PC-3 (cell line): ENCODE data around the gene CDK5RAP2. TPM values are rescaled to one million over a fixed set of nuclear protein-coding genes. Genes with fewer than 3 reads are reported as not detected.

ENCODE experiments used
- ATAC-seq: fragments of 200-7000 bp; cut with Tn5 transposase; 2 replicates; pipeline ENCODE4 v1.9.1; 2020; ENCODE audit warnings: mild to moderate bottlenecking, moderate library complexity
- BruUV-seq: library from RNA; stranded (reverse); fragments of 400-500 nt; replicated peaks from 2 replicates; lab custom pipeline; 2021; lab: Mats Ljungman, UMichigan
- CTCF ChIA-PET: fragments of 300-600 bp; sonication (Branson Sonifier 250); formaldehyde crosslinking; loops from one replicate; lab custom pipeline; 2022; ENCODE audit warnings: antibody characterized with exemption; lab: Charles Lee
- POLR2A ChIA-PET: fragments of 300-600 bp; sonication (Branson Sonifier 250); formaldehyde crosslinking; loops from one replicate; lab custom pipeline; 2022; ENCODE audit warnings: antibody characterized with exemption; ENCODE audit not compliant: unreplicated experiment; lab: Charles Lee
- DNase-seq: peaks from one replicate; pipeline ENCODE4 v3.0.0-alpha.2; 2015
- H2AFZ ChIP-seq: fragments of 300-600 bp; sonication (generic); 2 replicates; pipeline ENCODE4 v1.6.0; 2016; ENCODE audit warnings: antibody characterized with exemption, low read length
- H3F3A ChIP-seq: fragments of 300-600 bp; sonication (generic); one replicate; pipeline ENCODE4 v1.6.0; 2017; ENCODE audit warnings: antibody characterized with exemption, low read length, control low read depth, mild to moderate bottlenecking; ENCODE audit not compliant: unreplicated experiment
- H3K27ac ChIP-seq: fragments of 300-600 bp; sonication (generic); 2 replicates; pipeline ENCODE4 v1.5.1; 2016; ENCODE audit warnings: mild to moderate bottlenecking, low read length
- H3K27me3 ChIP-seq: fragments of 300-600 bp; sonication (generic); 2 replicates; pipeline ENCODE4 v1.6.1; 2016; ENCODE audit warnings: low read length, mixed read lengths
- H3K36me3 ChIP-seq: fragments of 300-600 bp; sonication (generic); 2 replicates; pipeline ENCODE4 v1.6.1; 2016; ENCODE audit warnings: low read depth, mixed run types, low read length, mixed read lengths
- H3K4me1 ChIP-seq: fragments of 300-600 bp; sonication (generic); 2 replicates; pipeline ENCODE4 v1.5.1; 2016; ENCODE audit warnings: low read length; ENCODE audit not compliant: insufficient read depth
- H3K4me2 ChIP-seq: fragments of 300-600 bp; sonication (generic); 2 replicates; pipeline ENCODE4 v1.6.0; 2016; ENCODE audit warnings: low read length
- H3K4me3 ChIP-seq: fragments of 300-600 bp; sonication (generic); 2 replicates; pipeline ENCODE4 v1.5.1; 2016; ENCODE audit warnings: mild to moderate bottlenecking, low read length, mixed read lengths
- H3K79me2 ChIP-seq: fragments of 300-600 bp; sonication (generic); 2 replicates; pipeline ENCODE4 v1.6.1; 2017; ENCODE audit warnings: low read length, mixed read lengths
- H3K9ac ChIP-seq: fragments of 300-600 bp; sonication (generic); 2 replicates; pipeline ENCODE4 v1.6.0; 2016; ENCODE audit warnings: mild to moderate bottlenecking, low read length
- H3K9me2 ChIP-seq: fragments of 300-600 bp; sonication (generic); replicated peaks from 2 replicates; pipeline ENCODE4 v1.6.1; 2016; ENCODE audit warnings: mixed run types, low read length, mixed read lengths
- H3K9me3 ChIP-seq: fragments of 300-600 bp; sonication (generic); 2 replicates; pipeline ENCODE4 v1.6.1; 2016; ENCODE audit warnings: low read length, mixed read lengths
- H4K20me1 ChIP-seq: fragments of 300-600 bp; sonication (generic); 2 replicates; pipeline ENCODE4 v1.6.1; 2016; ENCODE audit warnings: low read length, mixed read lengths
- CTCF ChIP-seq: fragments of 300-600 bp; sonication (generic); conservative IDR thresholded peaks from 2 replicates; pipeline ENCODE4 v1.5.1; 2017; ENCODE audit warnings: antibody characterized with exemption, low read depth, mild to moderate bottlenecking, low read length
- EZH2 ChIP-seq: fragments of 300-600 bp; sonication (generic); IDR thresholded peaks from one replicate; pipeline ENCODE4 v1.6.1; 2017; ENCODE audit warnings: antibody characterized with exemption, mild to moderate bottlenecking, low read length; ENCODE audit not compliant: unreplicated experiment
- EZH2phosphoT487 ChIP-seq: fragments of 300-600 bp; sonication (generic); IDR thresholded peaks from 2 replicates; pipeline ENCODE4 v1.6.1; 2018; ENCODE audit warnings: mild to moderate bottlenecking, antibody characterized with exemption, low read length, borderline replicate concordance
- intact Hi-C: fragments of 100-400 bp; cut with micrococcal nuclease; formaldehyde crosslinking; loops from 2 replicates; pipeline ENCODE4 v1.9.0; 2023
- total RNA-seq: library from RNA; depleted of rRNA; stranded (reverse); fragments of >200 nt; gene quantifications from 2 replicates; pipeline ENCODE4 v1.2.3, GENCODE V29; 2014

The CDK5RAP2 gene
- total RNA-seq, 1 experiment from 2014 or later: 37.4 TPM

- intact Hi-C loops: no loop called here
- Histone ChIP-seq H3K27me3 (no peaks in the 10 kb centered on the region), H3K4me3 (no peak overlapping the region), H3K4me2 (no peak overlapping the region), H4K20me1 (no peaks in the 10 kb centered on the region), H3F3A (no peaks in the 10 kb centered on the region), H3K9me2 (no peaks in the 10 kb centered on the region), H2AFZ (no peak overlapping the region), H3K27ac (no peak overlapping the region), H3K36me3 (peaks cover 7% of the 10 kb centered on the region; the same call in 1 of the 2 replicates), H3K4me1 (no peaks in the 10 kb centered on the region), H3K9ac (no peak overlapping the region), H3K79me2 (no peaks in the 10 kb centered on the region), H3K9me3 (no peaks in the 10 kb centered on the region)
- ATAC-seq: no peak
- BruUV-seq: no TSS peak
- POLR2A ChIA-PET: no interaction called here
- TF ChIP-seq CTCF (no peak), EZH2phosphoT487 (no peak), EZH2 (no peak)
- no peak for DNase-seq
- CTCF ChIA-PET: no interaction called here
Measured at GRCh38 chr9:120456218-120456617, 123.7 kb downstream of the CDK5RAP2 start.

- no peaks in the 10 kb centered on the region for H4K20me1 ChIP-seq
- H3K27ac ChIP-seq: no peak overlapping the region
- POLR2A ChIA-PET: no interaction called here
- TF ChIP-seq CTCF (no peak), EZH2phosphoT487 (no peak), EZH2 (no peak)
- no peak overlapping the region for H3K4me3 ChIP-seq
- no peak overlapping the region for H3K9ac ChIP-seq
- peaks cover 12% of the 10 kb centered on the region for H3K36me3 ChIP-seq
- no peaks in the 10 kb centered on the region for H3K27me3 ChIP-seq
- ATAC-seq (no peak), DNase-seq (no peak)
- no peak overlapping the region for H2AFZ ChIP-seq
- CTCF ChIA-PET: no interaction called here
- H3K79me2 ChIP-seq: no peaks in the 10 kb centered on the region
- H3K9me2 ChIP-seq: no peaks in the 10 kb centered on the region
- no TSS peak for BruUV-seq
- no peaks in the 10 kb centered on the region for H3K4me1 ChIP-seq
- H3K4me2 ChIP-seq: no peak overlapping the region
- no peaks in the 10 kb centered on the region for H3F3A ChIP-seq
- H3K9me3 ChIP-seq: no peaks in the 10 kb centered on the region
- intact Hi-C loops: no loop called here
Measured at GRCh38 chr9:120454467-120454866, 125.5 kb downstream of the CDK5RAP2 start.

- Histone ChIP-seq H3K4me3 (no peak overlapping the region), H3K36me3 (peaks cover 12% of the 10 kb centered on the region)
- CTCF ChIA-PET: no interaction called here
Measured at GRCh38 chr9:120453792-120454191, 126.2 kb downstream of the CDK5RAP2 start.

More at GRCh38 chr9:120453792-120454191, 126.2 kb downstream of the CDK5RAP2 start:
- POLR2A ChIA-PET: no interaction called here
- no peak overlapping the region for H3K9ac ChIP-seq
- H3K27ac ChIP-seq: no peak overlapping the region
- ATAC-seq (no peak), DNase-seq (no peak)
- H4K20me1 ChIP-seq: no peaks in the 10 kb centered on the region
- no peaks in the 10 kb centered on the region for H3K27me3 ChIP-seq
- TF ChIP-seq CTCF (no peak), EZH2phosphoT487 (no peak), EZH2 (no peak)
- H3K4me2 ChIP-seq: no peak overlapping the region
- no peaks in the 10 kb centered on the region for H3K9me2 ChIP-seq
- H3K4me1 ChIP-seq: no peaks in the 10 kb centered on the region
- intact Hi-C loops: no loop called here
- no TSS peak for BruUV-seq
- H3F3A ChIP-seq: no peaks in the 10 kb centered on the region
- H3K9me3 ChIP-seq: no peaks in the 10 kb centered on the region
- H2AFZ ChIP-seq: no peak overlapping the region
- H3K79me2 ChIP-seq: no peaks in the 10 kb centered on the region
